ENCODE results near the gene THAP4.

The THAP4 gene

DNA sequence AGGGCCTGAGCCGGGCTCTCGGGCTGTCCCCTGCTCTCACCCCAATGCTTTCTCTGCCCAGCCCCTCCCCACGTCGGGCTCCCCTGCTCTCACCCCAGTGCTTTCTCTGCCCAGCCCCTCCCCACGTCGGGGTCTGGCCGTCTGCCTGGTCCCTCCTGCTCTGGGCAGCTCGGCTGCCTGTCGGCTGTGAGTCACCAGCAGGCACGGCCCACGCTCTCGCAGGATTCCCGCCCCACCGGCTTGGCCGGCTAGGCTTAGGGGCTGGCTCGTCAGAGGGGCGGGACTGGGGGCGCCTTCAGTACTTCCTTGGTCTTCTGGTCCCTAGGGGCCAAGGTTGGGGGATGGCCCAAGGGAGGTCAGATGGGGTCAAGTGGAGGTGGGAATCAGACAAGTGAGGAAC, 75.1 kb downstream of the THAP4 start:
- DNase-seq: no peak

DNA sequence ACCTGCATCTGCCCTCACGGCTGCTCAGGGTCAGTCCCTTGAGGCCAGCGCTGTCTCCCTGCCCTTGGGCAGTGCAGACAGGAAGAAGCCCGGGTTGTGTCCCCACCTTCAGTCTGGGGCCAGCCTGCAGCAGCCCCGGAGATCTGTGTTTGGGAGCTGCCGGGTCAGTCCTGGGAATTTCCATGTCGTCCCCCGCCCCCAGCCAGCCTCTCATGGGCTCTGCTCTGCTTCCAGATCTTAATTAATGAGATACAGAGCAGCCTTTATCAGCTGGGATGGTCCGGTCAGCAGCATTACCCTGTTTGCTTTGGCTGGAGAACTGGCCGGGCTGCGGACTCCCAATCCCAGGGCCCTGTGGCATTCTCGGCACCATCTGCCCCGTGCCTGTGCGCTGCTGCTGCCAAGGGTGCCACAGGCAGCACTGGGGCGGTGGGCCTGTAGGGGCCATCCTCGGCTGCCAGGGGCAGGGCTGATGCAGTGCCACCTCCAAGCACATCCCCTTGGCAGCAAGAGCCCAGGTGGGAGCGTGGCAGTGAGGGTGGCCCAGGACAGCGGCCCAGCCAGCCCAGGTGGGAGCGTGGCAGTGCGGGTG, 76.0 kb downstream of the THAP4 start:
- DNase-seq: no peak

- no peak for DNase-seq
These were observed 76.6 kb downstream of the THAP4 start for GRCh38 chr2:241560162-241560882.

- DNase-seq: no peak
These were observed 77.4 kb downstream of the THAP4 start for GRCh38 chr2:241559323-241560161.

- DNase-seq: no peak
These were observed 78.2 kb downstream of the THAP4 start, which contains the start of gene BOK for GRCh38 chr2:241558532-241559322. Gene BOK (plus strand): TSS chr2:241558745. CDS start chr2:241559484, 739 bp downstream.

GRCh38 chr2:241556746-241557145, 80.2 kb downstream of the THAP4 start:
- no peak for DNase-seq

DNA sequence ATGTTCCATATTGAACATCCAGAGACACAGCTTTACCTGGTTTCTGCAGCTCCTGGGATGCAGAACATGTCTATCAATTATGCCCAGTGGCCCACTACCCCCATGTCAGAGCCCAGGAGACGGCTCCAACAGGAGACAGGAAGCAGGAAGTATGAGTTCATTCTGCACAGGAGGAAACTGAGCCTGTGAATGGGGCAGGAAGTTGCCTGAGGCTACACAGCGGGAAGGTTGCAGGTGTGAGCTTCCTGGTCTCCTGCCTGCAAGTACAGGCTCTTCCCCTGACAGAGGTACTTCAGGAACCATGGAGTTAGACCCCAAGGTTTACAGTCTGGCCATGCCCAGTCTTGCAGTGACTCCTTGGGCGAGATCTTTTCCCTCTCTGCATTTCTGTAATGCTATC, 81.2 kb downstream of the THAP4 start:
- no peak for DNase-seq

- no peak for DNase-seq
These were observed 82.2 kb downstream of the THAP4 start for GRCh38 chr2:241554610-241555322.

- DNase-seq: no peak
These were observed 83.0 kb downstream of the THAP4 start for GRCh38 chr2:241553981-241554380.

DNA sequence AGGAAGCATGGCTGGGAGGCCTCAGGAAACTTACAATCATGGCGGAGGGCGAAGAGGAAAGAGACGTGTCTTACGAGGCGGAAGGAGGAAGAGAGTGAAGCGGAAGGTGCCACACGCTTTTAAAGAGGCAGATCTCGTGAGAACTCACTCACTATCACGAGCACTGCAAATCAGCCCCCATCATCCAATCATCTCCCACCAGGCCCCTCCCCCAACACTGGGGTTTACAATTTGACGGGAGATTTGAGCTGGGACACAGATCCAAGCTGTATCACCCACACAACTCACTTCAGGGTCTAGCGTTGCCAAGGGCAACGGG, 83.5 kb downstream of the THAP4 start:
- DNase-seq: no peak

GRCh38 chr2:241551998-241552737, 84.8 kb downstream of the THAP4 start:
- DNase-seq: no peak

- no peak for DNase-seq
These were observed 85.4 kb downstream of the THAP4 start for GRCh38 chr2:241551599-241551997.

DNA sequence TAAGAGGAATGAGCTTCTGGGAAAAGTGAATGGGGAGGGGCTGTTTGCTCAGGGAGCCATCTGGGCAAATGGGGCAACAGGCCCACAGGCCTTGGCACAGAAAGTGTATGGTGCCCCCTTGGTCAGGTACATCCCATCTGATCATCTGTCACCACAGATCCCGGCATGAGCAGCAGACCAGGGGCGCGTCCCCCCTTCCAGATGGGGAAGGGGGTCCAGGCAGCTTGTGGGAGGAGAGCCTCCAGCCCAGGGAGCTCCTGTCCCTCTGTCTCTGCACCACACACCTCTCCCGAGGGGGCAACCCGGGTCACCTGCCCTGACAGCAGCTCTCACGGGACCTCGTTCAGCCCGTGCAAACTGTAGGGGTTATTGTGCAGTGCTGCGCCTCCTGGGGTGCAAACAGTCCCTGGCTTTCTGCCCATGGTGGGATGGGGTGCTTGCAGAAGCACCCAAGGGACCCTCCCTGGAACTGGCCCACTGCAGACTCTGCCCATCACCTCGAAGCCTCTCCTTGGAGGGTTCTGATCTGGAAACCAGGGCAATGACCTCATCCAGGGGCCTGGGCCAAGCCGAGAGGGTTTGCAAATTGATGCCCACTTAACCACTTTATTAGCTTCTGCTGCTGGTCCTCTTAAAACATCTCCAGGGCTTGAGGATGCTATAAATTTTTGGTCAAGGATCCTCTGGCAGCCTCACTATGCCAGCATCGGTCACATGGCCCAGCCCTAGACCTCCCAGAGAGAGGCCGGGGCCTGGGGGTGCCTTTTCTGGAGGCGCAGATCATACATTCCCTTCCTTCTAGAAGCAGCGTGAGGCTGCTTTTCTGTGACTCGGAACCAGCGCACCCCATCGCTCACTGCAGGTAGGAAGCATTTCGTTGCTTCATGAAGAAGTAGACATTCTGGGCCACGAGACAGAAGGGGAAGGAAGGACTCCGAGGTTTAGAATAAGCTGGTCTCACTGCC, 86.1 kb downstream of the THAP4 start:
- DNase-seq: no peak

- DNase-seq: no peak
These were observed 88.5 kb downstream of the THAP4 start for GRCh38 chr2:241548451-241548835.

DNA sequence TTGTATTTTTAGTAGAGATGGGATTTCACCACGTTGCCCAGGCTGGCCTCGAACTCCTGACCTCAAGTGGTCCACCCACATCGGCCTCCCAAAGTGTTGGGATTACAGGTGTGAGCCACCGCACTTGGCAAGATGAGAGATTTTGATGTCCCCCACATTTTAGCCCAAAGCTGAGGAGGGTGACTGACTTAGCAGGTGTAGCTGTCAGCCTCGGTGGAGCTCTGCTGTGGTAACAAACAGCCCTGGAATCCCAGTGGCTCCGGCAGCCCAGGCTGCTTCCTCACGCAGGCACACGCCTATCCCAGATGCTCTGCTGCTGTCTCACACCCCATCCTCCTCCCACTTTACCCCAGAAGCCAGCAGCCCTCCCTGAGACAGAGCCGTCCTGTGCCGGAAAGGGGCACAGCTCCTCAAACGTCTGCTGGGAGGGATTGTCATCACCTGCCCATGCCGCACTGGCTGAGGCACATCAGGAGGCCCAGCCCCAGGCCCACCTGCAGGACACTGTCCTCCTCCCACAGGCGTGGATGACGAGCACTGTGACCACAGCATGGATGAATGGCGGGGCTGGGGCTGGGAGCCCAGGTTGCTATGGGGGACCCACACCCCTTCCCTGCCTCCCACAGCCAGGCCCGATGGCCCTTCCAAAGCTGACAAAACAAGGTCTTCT, 89.0 kb downstream of the THAP4 start:
- DNase-seq: no peak

DNA sequence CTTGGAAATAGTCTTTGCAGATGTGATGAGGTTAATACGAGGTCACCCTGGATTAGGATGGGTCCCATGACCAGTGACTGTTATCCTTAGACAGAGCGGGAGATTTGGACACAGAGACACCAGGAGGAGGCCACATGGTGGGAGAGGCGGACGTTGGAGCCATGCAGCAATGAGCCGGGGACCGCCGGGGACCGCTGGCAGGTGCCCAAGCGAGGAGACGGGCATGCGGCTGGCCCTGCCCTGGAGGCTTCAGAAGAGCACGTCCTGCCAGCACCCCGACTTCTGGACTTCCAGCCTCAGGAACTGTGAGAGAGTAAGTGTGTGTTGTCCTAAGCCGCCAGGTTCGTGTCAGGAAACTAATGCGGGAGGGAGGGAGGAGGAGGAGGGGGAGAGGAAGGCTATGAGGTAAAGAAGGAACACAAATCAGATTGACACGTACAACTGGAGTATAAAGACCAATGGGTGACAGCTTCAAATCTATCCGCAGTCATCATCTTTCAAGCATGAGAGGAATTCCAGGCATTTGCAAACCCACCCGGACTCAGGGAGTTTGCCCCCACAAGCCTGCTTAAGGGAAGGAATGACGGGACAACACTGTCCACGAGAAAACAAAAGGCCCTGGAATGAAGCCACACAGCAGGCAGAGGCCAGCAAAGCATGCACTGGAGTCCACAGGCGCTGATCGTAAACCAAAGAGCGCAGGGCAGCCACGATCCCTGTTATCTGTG, 90.0 kb downstream of the THAP4 start:
- no peak for DNase-seq

DNA sequence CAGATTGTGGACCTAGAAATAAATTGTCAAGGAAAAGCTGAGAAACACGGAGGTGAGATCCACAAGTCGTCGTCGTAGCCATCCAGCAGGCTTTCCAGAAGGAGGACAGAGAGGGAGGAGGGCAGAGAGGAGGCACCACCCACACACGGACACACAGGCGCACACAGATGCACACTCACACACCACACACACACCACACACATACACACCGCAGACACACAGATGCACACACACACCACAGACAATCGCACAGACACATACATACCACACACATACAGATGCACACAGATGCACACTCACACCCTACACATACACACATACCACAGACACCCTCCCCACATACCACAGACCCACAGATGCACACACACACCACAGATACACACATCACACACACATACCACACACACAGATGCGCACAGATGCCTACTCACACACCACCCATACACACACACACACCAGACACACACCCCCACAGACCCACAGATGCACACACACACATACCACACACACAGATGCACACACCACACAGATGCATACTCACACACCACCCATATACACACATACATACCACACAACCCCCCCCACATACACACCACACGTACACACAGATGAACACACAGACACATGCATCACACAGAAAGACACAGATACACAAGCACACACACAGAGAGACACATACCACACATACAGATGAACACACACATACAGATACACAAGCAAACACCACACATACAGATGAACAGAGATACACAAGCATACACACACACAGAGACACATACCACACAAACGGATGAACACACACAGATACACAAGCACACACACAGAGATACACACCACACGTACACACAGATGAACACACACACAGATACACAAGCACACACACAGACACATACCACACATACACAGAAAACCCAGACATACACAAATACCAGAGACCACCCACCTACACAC, 91.2 kb downstream of the THAP4 start:
- DNase-seq: no peak

DNA sequence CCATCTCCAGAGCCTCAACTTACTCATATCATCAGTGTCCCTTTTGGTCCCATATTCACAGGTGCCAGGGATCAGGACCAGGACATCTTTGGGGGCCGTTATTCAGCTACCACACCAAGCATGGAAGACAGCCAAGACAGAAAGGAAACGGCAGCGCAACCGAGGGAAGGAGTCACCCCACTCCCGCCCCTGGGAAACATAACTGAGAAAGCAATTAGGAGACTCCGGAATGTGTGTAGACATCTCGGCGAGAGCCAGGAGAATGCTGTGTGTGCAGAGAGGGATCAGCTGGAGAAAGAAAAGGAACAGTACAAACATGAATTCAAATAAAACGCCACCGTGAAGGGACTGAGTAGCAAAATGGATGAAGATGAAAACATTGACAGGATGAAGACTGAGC, 91.9 kb downstream of the THAP4 start:
- no peak for DNase-seq
